Activated CD8-positive, alpha-beta memory T cell treated with anti-CD3 and anti-CD28 coated beads for 4 hours (primary cell): ENCODE measurements around the gene HLA-DMB.

Experiments used
- DNase-seq, 2 donors: peaks; one replicate each; pipeline ENCODE4 v3.0.0-alpha.2; 2020; ENCODE audit warnings: low read depth in 2 of 2

The HLA-DMB gene

DNA sequence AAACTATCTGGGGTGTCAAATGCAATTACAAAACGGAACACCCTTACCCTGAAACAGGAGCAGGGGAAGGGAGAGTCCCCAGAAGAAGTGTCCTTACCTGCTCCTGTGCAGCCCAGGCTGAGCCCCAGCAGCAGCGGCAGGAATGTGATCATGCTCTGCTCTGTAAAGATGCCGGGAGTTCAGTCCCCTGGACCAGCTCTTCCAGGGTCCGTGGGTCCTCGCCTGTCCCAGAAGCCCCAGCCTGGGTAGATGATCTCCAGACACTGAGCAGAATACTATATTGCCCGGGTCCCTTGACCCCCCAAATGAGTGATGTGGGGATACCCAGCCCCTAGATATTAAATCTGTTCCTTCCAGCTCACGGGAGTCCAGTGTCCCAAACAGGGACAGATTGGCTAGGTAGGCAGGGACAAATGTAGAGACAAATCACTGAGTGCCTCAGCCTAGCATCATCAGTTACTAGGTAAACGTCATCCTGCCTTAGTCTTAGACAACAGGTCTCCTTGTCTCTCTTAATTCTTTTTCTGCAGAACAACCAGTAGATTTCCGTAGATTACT lies at the start of gene HLA-DMB:
HLA-DMB (minus strand) TSS at position 373 of the 558 bp plus-strand sequence; CDS start at position 152, 221 bp downstream.
- DNase-seq: no peak

DNA sequence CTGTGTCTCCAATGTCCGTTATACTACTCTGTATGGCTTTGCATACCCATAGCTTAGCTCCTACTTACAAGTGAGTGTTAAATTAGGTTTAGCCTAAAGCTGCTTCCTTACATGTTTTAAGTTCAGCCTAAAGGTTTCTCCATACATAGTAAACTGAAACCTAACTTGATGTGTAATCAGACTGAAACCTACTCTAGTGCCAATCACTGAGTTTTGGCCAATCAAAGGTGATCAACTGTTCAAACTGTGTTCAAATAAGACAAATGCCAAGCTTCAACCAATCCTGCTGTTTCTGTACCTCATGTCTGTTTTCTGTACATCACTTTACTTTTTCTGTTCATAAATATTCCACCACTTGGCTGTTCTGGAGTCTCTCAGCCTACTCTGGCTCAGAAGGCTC lies 48.5 kb upstream of the HLA-DMB start:
- no peak for DNase-seq

DNA sequence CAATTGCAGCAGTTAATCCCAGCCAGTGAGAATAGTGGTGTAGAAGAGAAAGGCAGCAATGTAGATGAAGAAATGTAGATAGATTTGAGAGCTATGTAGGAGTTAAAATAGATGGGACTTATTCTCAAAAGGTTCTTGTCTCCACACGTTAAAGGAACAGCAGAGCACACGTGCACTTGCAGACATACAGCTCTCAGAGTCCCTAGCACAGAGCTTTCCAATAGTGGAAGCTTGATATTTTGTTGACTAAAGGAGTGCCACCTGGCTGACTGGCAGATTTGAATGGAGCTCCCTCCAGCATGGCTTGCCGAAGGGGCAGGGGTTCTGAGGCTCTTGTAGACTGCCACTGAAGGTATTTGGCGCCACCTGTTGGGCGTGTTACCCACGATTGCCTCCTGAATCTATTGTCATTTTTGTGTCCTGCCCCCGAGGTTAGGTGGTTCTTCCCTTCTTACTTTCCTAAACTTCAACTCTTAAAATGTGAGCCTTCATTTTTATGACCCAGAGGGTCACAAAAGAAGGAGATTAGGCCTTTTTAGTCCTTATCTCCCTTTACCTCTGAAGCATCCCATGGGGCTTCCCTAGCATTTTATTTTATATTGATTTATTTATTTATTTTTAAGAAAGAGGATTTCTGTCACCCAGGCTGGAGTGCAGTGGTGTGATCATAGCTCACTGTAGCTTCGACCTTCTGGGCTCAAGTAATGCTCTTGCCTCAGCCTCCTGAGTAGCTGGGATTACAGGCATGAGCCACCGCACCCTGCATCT lies 44.0 kb upstream of the HLA-DMB start:
- peak; percentile 80 to 84 for DNase-seq

DNA sequence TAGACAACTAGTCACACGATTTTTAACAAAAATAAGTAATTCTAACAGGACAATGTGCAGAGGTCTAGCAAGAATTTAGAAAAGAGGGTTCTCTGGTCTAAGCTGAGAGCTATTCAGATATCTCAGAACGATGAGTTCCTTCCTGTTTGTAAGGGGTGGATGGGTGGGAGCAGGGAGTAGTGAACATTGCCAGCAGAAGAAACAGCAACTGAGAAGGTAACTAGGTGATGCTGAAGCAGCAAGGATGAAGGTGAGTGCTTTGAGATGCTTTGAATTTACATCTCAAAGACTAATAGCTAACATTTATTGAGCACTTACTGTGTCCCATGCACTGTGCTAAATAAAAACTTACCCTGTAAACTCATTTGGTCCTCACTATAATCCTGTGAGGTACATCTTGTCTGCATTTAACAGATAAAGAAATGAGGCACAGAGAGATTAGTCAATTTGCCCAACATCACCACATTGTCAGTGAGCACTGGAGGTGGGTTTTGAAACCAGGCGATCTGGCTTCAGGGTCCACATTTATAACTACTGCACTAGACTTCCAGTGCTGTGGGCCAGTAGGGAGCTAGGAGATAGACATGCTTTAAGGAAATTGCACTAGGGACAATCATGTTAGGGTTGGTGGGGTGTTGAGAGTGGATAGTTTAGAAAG lies 43.3 kb upstream of the HLA-DMB start:
- DNase-seq: no peak

DNA sequence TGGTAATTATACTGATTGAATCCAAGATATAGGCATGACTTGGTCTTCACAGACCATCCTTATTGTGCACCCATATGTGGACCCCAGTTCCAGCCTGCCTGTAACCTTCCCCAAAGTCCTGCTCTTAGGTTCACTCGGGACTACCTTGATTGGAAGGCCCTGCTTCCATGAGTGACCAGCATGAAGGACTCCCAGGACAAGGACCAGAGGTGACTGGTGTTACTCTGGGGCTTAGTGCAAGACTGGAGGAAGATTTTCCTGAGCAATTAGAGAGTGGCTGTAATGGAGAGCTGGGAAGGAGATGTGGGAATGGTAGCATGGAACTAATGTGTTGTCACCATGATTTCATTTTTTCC lies 42.6 kb upstream of the HLA-DMB start:
- no peak for DNase-seq

DNA sequence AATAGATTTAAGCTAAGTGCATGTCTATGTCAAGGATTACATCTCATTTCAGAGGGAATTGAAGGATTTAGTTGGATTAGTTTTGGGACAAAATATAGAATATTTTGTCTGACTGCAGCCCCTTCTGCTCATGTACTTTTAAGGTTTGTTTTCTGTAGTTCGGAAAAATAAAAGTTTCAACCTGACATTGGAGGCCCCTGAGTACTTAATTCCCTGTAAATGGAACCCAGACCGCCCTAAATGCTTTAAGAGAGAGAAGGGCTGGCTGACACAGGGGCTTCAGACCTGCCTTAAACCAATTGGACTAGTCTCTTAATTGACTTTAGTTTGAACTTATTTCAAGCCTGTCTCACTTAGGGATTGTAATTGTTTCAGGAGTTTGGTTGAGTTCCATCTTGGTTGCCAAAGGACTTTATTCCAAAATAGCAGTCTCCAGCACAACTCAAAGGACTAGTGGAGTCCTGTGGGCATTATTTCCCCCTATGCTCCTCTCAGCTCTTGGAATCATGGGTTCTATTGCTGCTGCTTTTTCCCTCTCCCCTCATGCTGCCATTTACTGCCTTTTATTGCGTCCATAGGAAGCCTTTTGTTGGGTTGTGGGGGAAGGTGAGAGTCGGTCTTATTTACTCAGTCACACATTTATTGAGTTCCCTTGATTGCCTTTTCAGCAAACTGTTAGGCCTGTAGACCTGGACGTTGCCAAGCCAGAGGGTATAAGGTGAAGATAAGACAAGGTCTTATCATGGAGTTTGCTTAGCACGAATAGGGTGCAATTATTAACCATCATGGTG lies 42.1 kb upstream of the HLA-DMB start:
- no peak for DNase-seq

DNA sequence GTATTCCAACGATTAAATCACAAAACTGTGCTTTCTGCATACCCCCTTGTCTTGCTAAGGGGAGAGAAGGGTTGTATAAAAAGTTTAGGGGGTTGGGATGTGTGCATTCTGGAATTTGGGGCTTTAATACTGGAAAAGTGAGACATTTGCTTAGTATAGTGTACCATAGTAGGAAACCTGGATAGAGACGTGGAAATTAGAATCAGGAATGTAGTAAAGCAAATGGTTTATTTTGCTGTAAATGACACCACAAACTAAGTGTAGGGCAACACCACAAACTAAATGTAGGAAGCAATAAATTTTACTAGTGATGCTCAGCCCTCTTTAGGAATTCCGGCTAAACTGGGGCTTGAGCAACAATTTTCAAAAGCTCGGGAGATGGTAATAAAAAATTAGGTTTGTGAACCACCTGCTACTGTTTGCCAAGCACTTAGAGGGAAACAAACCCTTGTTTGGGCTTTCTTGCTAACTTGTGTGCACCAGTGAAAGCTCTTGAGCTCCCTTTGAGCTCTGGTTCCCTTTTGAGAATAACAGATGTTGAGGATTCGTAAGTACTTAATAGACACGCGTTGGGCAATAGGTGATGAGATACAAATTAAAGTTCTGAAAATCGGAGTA lies 41.4 kb upstream of the HLA-DMB start:
- DNase-seq: no peak

DNA sequence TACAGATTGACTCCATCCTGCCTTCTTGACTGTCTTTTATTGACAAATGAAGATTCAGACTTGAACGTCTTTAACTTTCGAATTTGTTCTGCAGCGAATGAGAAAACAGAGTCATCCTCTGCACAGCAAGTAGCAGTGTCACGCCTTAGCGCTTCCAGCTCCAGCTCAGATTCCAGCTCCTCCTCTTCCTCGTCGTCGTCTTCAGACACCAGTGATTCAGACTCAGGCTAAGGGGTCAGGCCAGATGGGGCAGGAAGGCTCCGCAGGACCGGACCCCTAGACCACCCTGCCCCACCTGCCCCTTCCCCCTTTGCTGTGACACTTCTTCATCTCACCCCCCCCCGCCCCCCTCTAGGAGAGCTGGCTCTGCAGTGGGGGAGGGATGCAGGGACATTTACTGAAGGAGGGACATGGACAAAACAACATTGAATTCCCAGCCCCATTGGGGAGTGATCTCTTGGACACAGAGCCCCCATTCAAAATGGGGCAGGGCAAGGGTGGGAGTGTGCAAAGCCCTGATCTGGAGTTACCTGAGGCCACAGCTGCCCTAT lies 39.7 kb upstream of the HLA-DMB start:
- DNase-seq: no peak

DNA sequence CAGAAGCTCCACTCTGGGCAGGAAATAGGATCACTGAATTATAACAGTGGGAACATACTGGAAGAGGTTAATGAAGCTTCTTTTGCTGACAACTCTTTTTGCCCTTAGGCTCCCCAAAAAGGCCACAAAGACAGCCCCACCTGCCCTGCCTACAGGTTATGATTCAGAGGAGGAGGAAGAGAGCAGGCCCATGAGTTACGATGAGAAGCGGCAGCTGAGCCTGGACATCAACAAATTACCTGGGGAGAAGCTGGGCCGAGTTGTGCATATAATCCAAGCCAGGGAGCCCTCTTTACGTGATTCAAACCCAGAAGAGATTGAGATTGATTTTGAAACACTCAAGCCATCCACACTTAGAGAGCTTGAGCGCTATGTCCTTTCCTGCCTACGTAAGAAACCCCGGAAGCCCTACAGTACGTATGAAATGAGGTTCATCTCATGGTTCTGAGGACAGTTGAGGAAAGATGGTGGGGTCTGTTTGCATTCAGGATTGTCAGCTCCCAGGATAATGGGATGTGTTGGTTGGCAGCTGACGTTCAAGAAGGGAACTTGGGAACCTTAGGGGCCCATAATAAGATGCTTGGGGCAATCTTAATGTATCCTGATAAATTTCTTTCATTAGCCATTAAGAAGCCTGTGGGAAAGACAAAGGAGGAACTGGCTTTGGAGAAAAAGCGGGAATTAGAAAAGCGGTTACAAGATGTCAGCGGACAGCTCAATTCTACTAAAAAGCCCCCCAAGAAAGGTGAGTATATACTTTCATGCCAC lies 39.1 kb upstream of the HLA-DMB start:
- DNase-seq: no peak

DNA sequence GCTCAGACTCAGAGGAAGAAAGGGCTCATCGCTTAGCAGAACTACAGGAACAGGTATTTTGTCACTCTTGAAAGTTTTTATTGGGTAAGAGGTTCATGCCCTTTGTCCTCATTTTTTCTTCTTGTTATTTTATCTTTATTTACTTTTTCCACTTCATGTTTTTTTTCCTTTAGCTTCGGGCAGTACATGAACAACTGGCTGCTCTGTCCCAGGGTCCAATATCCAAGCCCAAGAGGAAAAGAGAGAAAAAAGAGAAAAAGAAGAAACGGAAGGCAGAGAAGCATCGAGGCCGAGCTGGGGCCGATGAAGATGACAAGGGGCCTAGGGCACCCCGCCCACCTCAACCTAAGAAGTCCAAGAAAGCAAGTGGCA lies 37.1 kb upstream of the HLA-DMB start:
- no peak for DNase-seq

DNA sequence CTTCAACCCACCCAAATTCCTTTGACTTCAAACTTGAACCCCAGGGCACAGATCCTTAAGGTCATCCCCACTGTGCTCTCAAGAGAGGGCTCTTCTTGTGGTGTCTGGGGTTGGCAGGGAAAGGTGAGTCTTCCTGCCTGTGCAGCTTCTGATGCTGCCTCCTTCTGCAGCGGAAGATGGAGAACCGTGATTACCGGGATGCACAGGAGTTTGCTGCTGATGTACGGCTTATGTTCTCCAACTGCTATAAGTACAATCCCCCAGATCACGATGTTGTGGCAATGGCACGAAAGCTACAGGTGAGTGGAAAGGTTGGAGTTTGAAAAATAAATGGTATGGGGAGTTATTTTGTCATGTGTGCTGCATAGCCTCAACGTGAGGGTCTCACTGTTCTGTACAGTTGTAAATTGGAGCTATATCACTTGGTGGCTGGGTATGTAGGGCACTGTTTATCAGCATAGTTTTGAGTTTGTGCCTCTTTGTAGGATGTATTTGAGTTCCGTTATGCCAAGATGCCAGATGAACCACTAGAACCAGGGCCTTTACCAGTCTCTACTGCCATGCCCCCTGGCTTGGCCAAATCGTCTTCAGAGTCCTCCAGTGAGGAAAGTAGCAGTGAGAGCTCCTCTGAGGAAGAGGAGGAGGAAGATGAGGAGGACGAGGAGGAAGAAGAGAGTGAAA lies 36.6 kb upstream of the HLA-DMB start:
- DNase-seq: no peak

DNA sequence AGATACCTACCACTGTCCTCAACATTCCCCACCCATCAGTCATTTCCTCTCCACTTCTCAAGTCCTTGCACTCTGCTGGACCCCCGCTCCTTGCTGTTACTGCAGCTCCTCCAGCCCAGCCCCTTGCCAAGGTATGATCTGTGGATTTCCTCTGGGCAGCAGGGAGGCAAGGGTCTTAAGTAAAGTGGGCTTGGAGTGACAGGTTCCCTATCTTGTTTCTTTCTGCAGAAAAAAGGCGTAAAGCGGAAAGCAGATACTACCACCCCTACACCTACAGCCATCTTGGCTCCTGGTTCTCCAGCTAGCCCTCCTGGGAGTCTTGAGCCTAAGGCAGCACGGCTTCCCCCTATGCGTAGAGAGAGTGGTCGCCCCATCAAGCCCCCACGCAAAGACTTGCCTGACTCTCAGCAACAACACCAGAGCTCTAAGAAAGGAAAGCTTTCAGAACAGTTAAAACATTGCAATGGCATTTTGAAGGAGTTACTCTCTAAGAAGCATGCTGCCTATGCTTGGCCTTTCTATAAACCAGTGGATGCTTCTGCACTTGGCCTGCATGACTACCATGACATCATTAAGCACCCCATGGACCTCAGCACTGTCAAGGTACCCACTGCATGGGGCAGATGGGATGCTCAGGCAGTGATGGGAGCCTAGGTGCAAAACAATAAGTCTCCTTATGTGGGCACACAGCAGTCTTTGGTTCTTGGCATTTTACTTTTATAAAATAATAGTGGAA lies 35.7 kb upstream of the HLA-DMB start:
- no peak for DNase-seq

DNA sequence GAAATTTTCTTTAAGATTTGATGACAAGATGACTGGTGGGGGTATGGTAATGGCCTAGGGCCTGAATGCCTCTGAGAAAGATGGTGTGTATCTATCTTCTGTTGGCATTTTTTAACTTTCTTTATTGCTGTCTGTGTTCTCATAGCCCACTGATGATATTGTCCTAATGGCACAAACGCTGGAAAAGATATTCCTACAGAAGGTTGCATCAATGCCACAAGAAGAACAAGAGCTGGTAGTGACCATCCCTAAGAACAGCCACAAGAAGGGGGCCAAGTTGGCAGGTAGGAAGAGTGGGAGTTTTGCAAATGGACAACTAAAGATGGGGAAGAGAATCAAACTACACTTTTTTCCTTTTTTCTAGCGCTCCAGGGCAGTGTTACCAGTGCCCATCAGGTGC lies 35.1 kb upstream of the HLA-DMB start:
- no peak for DNase-seq

DNA sequence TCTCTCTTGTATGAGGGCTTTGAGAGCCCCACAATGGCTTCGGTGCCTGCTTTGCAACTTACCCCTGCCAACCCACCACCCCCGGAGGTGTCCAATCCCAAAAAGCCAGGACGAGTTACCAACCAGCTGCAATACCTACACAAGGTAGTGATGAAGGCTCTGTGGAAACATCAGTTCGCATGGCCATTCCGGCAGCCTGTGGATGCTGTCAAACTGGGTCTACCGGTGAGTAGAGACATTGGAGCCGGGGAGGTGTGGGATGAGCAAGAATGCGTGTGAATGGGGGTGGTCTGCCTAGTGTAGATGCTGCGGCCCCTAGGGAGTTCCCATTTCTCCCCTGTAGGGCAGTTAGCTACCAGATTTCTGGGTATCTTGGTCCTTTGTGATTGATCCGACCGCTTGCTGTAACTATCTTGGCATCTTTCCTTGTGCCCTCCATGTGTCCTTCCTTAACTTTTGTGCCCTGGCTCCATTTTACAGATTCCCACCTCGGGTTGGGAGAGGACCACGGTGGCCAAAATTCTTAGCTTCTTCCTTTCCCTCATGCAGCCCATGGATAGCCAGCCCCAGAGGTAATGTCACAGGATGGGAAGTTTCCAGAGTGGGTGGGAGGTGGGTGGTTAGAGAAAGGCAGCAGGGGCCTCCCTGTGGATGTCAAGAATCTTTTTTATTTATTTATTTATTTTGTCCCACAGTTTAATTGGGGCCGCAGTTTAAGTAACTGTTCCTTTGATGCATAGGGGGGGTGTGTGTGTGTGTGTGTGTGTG lies 33.9 kb upstream of the HLA-DMB start:
- no peak for DNase-seq

DNA sequence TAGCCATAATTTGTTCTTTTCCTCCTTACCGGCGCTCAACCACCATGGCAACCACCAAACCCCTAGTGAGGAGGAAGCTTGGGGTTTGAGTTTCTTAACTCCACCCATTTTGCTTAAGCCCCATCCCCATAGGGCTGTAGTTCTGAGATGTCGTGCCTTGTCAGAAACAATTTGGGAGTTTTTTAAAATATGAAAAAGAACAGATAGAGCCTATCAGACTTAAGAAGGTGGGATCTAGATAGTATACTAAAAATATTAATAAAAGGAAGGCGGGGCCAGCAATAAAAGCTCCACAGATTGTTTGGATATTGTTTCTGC lies 33.1 kb upstream of the HLA-DMB start:
- no peak for DNase-seq

DNA sequence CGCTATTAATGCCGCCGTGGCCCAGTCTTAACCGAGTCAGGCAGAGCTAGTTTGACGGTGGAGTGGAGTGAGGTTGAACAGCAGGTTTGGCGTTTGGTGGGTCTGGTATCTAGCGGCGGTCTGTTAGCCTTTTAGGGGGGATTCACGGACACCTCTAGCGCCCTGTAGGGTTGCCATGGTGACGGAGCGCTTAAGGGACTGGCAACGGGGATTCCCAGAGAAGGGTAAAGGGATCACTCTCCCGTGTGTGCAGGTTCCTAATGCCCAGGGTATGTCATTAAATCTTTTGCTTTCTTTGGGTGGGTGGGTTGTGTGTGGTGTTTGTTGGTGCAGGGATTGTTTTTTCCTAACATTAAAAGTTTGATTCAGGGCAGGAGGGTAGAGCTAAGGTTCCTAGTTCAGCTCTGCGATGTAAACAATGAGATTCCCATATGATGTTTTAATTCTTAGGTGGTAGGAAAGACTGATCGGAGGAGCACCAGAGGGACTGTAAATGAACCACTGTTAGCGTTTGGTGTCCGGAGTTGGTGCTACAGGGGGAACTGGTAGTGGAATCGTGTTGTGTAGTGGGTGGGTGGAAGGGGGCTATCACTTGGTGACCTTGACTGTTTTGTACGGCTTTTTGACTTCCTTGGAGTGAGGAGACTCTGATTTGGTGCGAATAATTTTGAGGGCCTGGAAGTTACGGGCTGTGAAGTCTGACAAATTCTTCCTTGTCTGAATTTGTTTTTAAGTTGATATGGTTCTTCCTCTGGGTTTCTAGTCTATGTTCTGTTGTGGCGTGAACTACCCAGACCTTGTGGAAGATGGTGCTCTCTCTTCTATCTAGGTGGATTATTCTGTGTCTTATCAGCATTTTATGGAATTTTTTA lies 32.6 kb upstream of the HLA-DMB start:
- peak; percentile 33 to 50 for DNase-seq

DNA sequence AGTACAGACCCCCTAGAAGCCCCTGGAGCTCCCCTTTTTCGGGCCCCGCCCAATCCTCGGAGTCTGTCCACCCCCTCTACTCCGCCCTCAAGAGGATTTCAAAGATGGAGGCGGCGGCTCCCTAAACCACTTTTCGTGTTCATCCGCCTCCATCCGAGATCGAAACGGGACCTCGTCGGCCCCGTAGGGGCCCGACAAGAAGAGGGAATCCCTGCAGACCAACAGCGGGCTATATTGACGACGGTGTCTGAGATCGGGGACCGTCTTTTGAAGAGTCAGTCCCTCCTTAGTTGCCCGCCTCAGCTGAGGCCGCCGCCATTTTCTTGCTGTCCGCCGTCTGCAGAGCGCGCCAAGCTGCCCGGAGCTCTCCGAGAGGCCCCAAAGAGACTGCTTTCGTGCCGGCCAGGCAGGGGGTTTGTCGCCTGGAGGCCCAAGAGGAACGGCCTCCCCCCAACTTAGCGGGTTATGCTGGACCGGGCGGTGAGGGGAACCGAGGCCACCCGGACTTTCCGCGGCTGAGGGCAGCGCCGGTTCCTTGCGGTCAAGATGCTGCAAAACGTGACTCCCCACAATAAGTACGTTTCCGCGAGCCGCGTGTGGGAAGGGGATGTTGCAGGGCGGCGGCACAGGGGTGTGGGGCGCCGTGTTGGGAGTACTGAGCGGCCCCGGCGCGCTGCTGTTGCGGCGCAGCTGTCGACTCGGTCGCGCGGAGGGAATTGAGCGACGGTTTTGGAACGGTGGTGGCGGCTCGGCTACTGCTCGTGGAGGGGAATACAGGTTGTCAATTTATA lies 31.7 kb upstream of the HLA-DMB start:
- DNase-seq: peak in 1 of 2 donors; percentile 36
